Measurements from ENCODE around the gene CLEC20A. TPM values are rescaled to one million over a fixed set of nuclear protein-coding genes. Genes with fewer than 3 reads are reported as not detected.

The CLEC20A gene
- total RNA-seq, 1 donor from 2014 or later = not detected

DNA sequence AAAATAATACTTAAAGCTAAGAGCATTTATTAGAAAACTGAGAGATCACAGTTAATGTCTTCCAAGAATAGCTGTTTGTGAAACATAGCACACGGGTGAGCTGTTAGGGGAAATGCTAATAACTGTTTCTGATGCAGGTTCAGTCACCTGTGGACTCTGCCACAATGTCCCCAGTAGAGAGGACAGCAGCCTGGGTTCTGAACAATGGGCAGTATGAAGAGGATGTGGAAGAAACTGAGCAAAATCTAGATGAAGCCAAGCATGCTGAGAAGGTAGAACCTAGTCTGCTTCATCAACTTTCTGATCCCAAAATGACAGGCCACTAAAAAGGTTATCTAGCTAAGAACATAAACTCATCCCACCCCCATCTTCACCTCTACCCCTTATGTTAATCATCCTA is 32.6 kb downstream of the CLEC20A start:
- no peaks in the 10 kb centered on the region for H3K36me3 Mint-ChIP-seq (ENCODE audit: low read depth)
- no peak overlapping the region for H3K4me3 Mint-ChIP-seq
- peaks cover 3% of the 10 kb centered on the region for H3K27me3 Mint-ChIP-seq
- no peaks in the 10 kb centered on the region for H3K4me1 Mint-ChIP-seq
- no peak for DNase-seq
- intact Hi-C loops (cut with micrococcal nuclease) = no loop called here
- no peaks in the 10 kb centered on the region for H3K9me3 Mint-ChIP-seq
- H3K27ac Mint-ChIP-seq = no peak overlapping the region

DNA sequence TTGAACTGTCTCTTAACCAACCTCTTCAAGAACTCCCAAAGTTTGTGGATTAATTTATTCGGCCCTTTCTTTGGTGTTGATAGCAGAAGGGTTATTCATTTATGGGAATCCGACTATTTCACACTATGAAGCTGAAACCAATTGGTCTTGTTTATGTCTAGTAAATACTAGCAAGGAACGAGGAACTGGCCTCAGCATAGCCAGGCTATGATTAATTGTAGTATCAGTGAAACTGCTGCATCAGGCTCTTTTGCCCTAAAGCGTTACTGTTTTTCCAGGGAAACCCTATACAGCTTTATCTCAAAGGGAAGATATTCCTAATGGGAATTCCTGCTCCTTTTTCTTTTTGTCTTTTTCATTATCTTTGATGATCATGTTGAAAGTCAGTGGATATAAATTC is 35.1 kb downstream of the CLEC20A start:
- Mint-ChIP-seq H3K36me3 (ENCODE audit: low read depth) (no peaks in the 10 kb centered on the region), H3K27me3 (peaks cover 3% of the 10 kb centered on the region), H3K9me3 (no peaks in the 10 kb centered on the region), H3K27ac (no peak overlapping the region), H3K4me1 (no peaks in the 10 kb centered on the region), H3K4me3 (no peak overlapping the region)
- intact Hi-C loops (cut with micrococcal nuclease) = no loop called here
- DNase-seq = no peak

DNA sequence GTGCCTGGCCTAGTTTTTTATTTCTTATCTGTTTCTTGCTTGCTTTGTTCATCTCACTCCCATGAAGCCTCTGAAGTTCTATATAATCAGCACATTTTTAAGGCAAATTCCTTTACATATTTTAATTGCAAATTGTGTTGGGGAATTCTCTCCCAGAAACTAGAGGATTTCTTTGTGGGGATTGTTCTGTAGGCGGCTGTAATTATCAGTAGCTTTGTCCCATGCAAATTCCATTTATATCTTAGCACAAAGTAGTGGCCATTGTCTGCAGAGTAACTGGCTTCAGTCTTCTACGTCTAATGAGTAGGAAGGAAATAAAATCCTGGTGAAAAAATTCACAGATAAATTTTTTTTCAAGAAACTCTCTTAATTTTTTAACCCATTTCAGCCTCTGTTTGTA is 35.7 kb downstream of the CLEC20A start:
- H3K4me3 Mint-ChIP-seq = no peak overlapping the region
- DNase-seq = no peak
- no peaks in the 10 kb centered on the region for H3K4me1 Mint-ChIP-seq
- H3K36me3 Mint-ChIP-seq (ENCODE audit: low read depth) = no peaks in the 10 kb centered on the region
- no peaks in the 10 kb centered on the region for H3K9me3 Mint-ChIP-seq
- intact Hi-C loops (cut with micrococcal nuclease) = no loop called here
- peaks cover 3% of the 10 kb centered on the region for H3K27me3 Mint-ChIP-seq
- H3K27ac Mint-ChIP-seq = no peak overlapping the region

DNA sequence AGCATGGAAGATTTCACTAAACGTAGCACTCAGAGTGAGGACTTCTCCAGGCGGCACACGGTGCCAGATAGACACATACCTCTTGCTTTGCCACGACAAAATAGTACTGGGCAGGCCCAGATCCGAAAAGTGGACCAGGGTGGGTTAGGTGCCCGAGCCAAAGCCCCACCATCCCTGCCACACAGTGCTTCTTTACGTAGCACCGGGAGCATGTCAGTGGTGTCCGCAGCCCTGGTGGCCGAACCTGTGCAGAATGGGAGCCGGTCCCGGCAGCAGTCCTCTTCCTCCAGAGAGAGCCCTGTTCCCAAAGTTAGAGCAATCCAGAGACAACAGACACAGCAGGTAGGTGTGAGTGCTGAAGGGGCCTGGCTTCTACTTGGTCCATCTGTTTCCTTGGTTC is 38.6 kb downstream of the CLEC20A start:
- no peak overlapping the region for H3K4me3 Mint-ChIP-seq

DNA sequence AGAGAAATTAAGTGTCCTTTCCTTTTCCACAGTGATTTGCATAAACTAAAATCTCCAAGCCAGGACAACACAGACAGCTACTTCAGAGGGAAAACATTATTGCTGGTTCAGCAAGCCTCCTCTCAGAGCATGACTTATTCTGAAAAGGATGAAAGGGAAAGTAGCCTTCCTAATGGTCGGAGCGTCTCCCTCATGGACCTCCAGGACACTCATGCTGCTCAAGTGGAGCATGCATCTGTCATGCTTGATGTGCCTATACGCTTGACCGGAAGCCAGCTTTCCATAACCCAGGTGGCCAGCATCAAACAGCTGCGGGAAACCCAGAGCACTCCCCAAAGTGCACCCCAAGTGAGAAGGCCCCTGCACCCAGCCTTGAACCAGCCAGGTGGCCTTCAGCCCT is 39.1 kb downstream of the CLEC20A start:
- no peaks in the 10 kb centered on the region for H3K36me3 Mint-ChIP-seq (ENCODE audit: low read depth)
- no peak overlapping the region for H3K4me3 Mint-ChIP-seq
- H3K27me3 Mint-ChIP-seq = no peaks in the 10 kb centered on the region
- intact Hi-C loops (cut with micrococcal nuclease) = no loop called here
- DNase-seq = no peak
- H3K9me3 Mint-ChIP-seq = no peaks in the 10 kb centered on the region
- H3K4me1 Mint-ChIP-seq = no peaks in the 10 kb centered on the region
- H3K27ac Mint-ChIP-seq = no peak overlapping the region

More for the DNA sequence above, 38.6 kb downstream of the CLEC20A start:
- Mint-ChIP-seq H3K4me1 (no peaks in the 10 kb centered on the region), H3K27ac (no peak overlapping the region), H3K9me3 (no peaks in the 10 kb centered on the region), H3K27me3 (no peaks in the 10 kb centered on the region), H3K36me3 (ENCODE audit: low read depth) (no peaks in the 10 kb centered on the region)
- intact Hi-C loops (cut with micrococcal nuclease) = no loop called here
- no peak for DNase-seq

DNA sequence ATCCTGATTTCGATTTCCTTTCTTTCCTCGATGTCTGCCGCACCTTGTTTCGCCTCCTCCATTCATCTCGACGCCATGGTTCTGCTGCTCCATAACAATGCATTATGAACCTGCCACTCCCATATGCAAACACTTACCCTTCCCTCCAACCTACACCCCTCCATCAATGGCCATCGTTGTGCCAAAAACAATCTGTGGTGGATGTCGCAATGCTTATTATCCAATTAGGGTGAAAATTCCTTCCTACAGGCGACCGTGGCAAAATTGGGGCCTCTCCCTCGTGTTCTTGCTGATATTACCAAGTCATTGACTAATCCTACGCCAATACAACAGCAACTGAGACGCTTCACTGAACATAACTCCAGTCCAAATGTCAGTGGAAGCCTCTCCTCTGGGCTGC is 40.3 kb downstream of the CLEC20A start:
- H3K27ac Mint-ChIP-seq = no peak overlapping the region
- no peaks in the 10 kb centered on the region for H3K36me3 Mint-ChIP-seq (ENCODE audit: low read depth)
- no peaks in the 10 kb centered on the region for H3K4me1 Mint-ChIP-seq
- H3K27me3 Mint-ChIP-seq = no peaks in the 10 kb centered on the region
- H3K9me3 Mint-ChIP-seq = no peaks in the 10 kb centered on the region
- intact Hi-C loops (cut with micrococcal nuclease) = no loop called here
- no peak for DNase-seq
- no peak overlapping the region for H3K4me3 Mint-ChIP-seq

DNA sequence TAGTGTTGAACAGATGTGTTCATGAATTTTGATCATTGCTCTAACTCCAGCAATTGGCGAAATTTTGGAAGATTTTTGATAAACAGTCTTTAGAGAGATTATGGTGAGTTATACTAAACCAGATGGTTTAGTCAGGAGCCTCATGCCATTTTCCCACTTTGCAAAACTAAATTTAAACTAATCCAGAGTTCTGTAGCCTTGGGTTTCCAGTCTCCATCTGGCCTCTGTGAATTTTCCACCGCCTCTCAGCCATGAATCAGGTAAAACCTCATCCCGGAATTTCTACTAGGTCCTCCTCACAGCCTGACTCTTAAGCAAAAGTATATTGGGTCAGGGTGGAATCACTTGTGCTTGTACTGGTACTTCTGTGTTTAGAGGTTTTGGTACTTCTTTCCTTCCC is 44.8 kb downstream of the CLEC20A start:
- H3K4me1 Mint-ChIP-seq = no peaks in the 10 kb centered on the region
- no peak for DNase-seq
- H3K27me3 Mint-ChIP-seq = peaks cover 2% of the 10 kb centered on the region
- no peaks in the 10 kb centered on the region for H3K9me3 Mint-ChIP-seq
- intact Hi-C loops (cut with micrococcal nuclease) = no loop called here
- no peaks in the 10 kb centered on the region for H3K36me3 Mint-ChIP-seq (ENCODE audit: low read depth)
- H3K27ac Mint-ChIP-seq = no peak overlapping the region
- H3K4me3 Mint-ChIP-seq = no peak overlapping the region

DNA sequence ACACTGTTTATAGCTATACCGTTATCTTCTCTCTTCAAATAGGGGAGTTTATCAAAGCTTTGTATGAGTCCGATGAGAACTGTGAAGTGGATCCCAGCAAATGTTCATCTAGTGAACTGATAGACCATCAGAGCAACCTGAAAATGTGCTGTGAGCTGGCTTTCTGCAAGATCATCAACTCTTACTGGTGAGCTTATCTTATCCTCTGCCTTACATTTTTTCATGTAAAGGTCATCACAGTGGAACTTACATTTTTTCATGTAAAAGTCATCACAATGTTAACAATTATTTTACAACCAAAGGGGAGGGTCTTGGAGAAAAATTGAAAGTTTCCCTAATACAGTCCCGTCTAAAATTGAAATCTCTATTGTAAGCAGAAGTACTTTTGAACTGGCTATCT is 45.2 kb downstream of the CLEC20A start:
- Mint-ChIP-seq H3K4me1 (no peaks in the 10 kb centered on the region), H3K36me3 (ENCODE audit: low read depth) (no peaks in the 10 kb centered on the region), H3K27ac (no peak overlapping the region), H3K9me3 (no peaks in the 10 kb centered on the region), H3K27me3 (peaks cover 2% of the 10 kb centered on the region), H3K4me3 (no peak overlapping the region)
- DNase-seq = no peak
- intact Hi-C loops (cut with micrococcal nuclease) = no loop called here

DNA sequence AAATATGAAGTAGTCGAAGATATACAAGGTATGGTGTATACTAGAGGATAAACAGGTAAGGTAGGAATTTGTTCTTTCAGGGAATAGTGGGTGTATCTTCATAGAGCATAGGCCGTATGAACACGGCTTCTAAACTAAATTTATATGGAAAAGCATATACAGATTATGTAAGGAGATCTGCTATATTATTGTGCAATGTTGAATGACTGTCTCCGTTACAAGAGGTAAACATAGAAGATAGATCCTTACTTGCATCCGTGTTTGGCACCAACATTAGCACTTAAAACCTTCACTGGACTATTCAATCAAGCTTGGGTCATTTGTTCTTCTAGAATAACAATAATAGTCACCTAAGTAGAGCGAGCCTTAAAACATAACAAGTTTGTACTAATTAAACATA is 45.9 kb downstream of the CLEC20A start:
- Mint-ChIP-seq H3K4me1 (no peaks in the 10 kb centered on the region), H3K27me3 (peaks cover 2% of the 10 kb centered on the region), H3K36me3 (ENCODE audit: low read depth) (no peaks in the 10 kb centered on the region), H3K4me3 (no peak overlapping the region), H3K27ac (no peak overlapping the region), H3K9me3 (no peaks in the 10 kb centered on the region)
- DNase-seq = no peak
- intact Hi-C loops (cut with micrococcal nuclease) = no loop called here

DNA sequence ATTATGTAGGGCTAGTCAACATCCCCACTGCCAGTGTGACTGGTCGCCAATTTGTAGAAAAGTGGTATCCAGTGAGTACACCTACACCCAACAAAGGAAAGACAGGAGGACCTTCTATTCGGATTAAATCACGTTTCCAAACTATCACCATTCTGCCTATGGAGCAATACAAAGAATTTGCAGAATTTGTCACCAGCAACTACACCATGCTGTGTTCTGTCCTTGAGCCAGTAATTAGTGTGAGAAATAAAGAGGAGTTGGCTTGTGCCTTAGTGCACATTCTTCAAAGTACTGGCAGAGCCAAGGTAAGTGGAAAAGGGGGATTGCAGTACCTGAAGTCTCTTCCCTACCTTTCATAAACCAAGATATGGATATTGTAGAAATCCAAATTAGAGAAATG is 53.8 kb downstream of the CLEC20A start:
- H3K36me3 Mint-ChIP-seq (ENCODE audit: low read depth) = no peaks in the 10 kb centered on the region
- intact Hi-C loops (cut with micrococcal nuclease) = no loop called here
- no peaks in the 10 kb centered on the region for H3K27me3 Mint-ChIP-seq
- no peak overlapping the region for H3K4me3 Mint-ChIP-seq
- H3K9me3 Mint-ChIP-seq = no peaks in the 10 kb centered on the region
- DNase-seq = no peak
- H3K27ac Mint-ChIP-seq = no peak overlapping the region
- no peaks in the 10 kb centered on the region for H3K4me1 Mint-ChIP-seq

DNA sequence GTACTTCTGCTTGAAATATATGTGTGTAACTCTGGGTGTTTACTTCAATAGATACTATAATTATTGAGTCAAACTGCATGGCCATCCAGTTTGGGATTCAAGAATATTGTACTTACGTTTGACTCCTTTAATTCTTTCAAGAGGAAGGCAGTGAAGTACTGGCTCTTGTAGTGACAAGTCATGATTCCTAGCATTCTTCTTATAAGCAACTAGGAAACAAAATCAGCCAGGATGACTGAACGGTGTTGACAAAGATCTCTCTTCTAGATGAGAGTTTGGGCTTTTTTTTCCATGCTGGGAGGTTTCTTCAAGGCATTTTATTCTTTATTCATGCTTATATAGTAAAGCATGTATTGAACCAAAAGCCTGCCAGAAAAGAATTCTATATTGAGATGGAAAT is 58.3 kb downstream of the CLEC20A start:
- H3K4me3 Mint-ChIP-seq = no peak overlapping the region
- no peaks in the 10 kb centered on the region for H3K4me1 Mint-ChIP-seq
- H3K9me3 Mint-ChIP-seq = no peaks in the 10 kb centered on the region
- no peak overlapping the region for H3K27ac Mint-ChIP-seq
- H3K36me3 Mint-ChIP-seq (ENCODE audit: low read depth) = no peaks in the 10 kb centered on the region
- DNase-seq = no peak
- intact Hi-C loops (cut with micrococcal nuclease) = no loop called here
- H3K27me3 Mint-ChIP-seq = no peaks in the 10 kb centered on the region

DNA sequence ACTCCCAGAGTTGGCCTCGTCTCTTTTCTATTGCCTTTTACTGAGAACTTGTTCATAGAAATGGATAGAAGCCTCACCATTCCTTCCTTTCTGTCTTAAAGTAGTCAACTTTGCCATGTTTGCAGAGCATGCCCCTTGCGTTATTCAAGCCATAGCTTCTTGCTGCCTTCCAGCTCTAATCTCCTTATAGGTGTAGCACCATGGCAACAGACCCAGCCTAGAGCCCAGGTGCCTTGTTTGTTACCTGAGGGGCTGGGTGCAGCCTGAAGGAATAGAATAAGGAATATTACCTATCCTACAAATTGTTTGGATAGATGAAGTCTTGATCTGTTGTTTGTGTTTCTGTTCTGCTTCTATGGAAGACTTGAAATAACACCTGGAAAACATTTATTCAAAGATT is 59.9 kb downstream of the CLEC20A start:
- no peaks in the 10 kb centered on the region for H3K9me3 Mint-ChIP-seq
- no peaks in the 10 kb centered on the region for H3K4me1 Mint-ChIP-seq
- no peak for DNase-seq
- intact Hi-C loops (cut with micrococcal nuclease) = no loop called here
- H3K4me3 Mint-ChIP-seq = no peak overlapping the region
- no peak overlapping the region for H3K27ac Mint-ChIP-seq
- H3K27me3 Mint-ChIP-seq = no peaks in the 10 kb centered on the region
- no peaks in the 10 kb centered on the region for H3K36me3 Mint-ChIP-seq (ENCODE audit: low read depth)

DNA sequence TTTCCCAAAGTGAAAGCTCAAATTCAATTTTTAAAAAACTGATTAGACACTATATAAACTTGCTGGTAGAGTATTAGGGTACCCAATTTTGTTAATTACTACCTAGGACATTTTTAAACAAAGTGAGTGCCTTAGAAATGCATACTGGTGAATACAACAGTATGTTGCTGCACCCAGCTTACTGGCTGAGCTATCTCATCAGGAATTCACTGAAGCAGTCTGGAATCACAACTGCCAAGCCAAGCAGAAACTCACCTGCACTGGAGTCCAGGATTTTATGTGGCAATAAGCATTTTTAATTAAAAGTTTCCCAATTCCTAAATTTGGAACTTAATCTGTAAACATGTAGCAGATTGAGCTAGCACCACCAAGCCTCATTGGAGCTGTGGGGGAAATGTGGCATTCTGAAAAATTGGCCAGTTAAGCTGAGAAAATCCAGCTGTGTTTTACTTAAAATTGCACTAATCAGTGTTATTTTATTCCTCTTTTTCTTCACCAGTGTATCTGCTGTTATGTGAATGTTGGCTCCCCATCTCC is 61.8 kb downstream of the CLEC20A start:
- H3K4me1 Mint-ChIP-seq = no peaks in the 10 kb centered on the region
- H3K36me3 Mint-ChIP-seq (ENCODE audit: low read depth) = no peaks in the 10 kb centered on the region
- no peaks in the 10 kb centered on the region for H3K9me3 Mint-ChIP-seq
- H3K4me3 Mint-ChIP-seq = no peak overlapping the region
- intact Hi-C loops (cut with micrococcal nuclease) = no loop called here
- H3K27ac Mint-ChIP-seq = no peak overlapping the region
- DNase-seq = no peak
- H3K27me3 Mint-ChIP-seq = no peaks in the 10 kb centered on the region

DNA sequence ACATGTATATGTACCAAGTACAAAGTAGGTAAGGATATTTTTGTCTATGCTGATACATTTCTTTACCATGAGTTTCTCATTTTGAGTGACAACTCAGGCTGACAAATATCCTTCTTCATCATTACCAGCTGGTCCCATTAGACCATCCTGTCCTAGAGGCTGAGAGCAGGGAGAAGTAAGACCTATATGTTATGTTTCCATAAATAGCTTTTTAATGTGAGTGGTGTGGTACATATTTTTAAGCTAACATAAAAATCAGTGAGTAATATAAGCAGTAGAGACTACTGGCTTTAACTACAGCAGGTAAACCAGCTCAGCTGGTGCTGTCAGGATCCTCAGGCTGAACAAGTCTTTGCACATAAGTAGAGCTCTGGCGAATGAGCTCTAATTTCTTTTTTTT is 62.4 kb downstream of the CLEC20A start:
- H3K36me3 Mint-ChIP-seq (ENCODE audit: low read depth) = no peaks in the 10 kb centered on the region
- H3K27ac Mint-ChIP-seq = no peak overlapping the region
- DNase-seq = no peak
- no peaks in the 10 kb centered on the region for H3K27me3 Mint-ChIP-seq
- no peak overlapping the region for H3K4me3 Mint-ChIP-seq
- no peaks in the 10 kb centered on the region for H3K4me1 Mint-ChIP-seq
- no peaks in the 10 kb centered on the region for H3K9me3 Mint-ChIP-seq
- intact Hi-C loops (cut with micrococcal nuclease) = no loop called here
